Breast epithelium (tissue), 3 donors: ENCODE measurements around the gene CDH18.

Source experiments
- CTCF ChIP-seq, 3 donors: fragments of 450-650 bp; IDR thresholded peaks; one replicate each; pipeline ENCODE4 v1.5.1; 2016 to 2017; ENCODE audit warnings: antibody characterized with exemption in 3 of 3, mild to moderate bottlenecking in 3 of 3, moderate library complexity in 3 of 3
- POLR2A ChIP-seq: fragments of 450-650 bp; IDR thresholded peaks from one replicate; pipeline ENCODE4 v1.6.1; 2016; ENCODE audit warnings: antibody characterized with exemption, mild to moderate bottlenecking, moderate library complexity
- POLR2AphosphoS5 ChIP-seq, 3 donors: sonication (generic); formaldehyde crosslinking; IDR thresholded peaks; one replicate each; pipeline ENCODE4 v1.6.1; 2017; ENCODE audit warnings: antibody characterized with exemption in 3 of 3

- no peak for TF ChIP-seq POLR2A
- no peak for TF ChIP-seq CTCF (IDR thresholded peaks at IDR 0.05)
- TF ChIP-seq POLR2AphosphoS5 (IDR thresholded peaks at IDR 0.05): no peak
These were observed 242.8 kb downstream of the CDH18 start for GRCh38 chr5:19745247-19745646.
